ENCODE data around the gene SPOCK2. TPM values are rescaled to one million over a fixed set of nuclear protein-coding genes. Genes with fewer than 3 reads are reported as not detected.

The SPOCK2 gene
- total and polyA plus RNA-seq, 2 of the 13 experiments (the other 11 are each of a cell fraction or from before 2014, with no cell fraction given): 8.6 to 30.6 TPM

- TF ChIP-seq, protein P1, sequence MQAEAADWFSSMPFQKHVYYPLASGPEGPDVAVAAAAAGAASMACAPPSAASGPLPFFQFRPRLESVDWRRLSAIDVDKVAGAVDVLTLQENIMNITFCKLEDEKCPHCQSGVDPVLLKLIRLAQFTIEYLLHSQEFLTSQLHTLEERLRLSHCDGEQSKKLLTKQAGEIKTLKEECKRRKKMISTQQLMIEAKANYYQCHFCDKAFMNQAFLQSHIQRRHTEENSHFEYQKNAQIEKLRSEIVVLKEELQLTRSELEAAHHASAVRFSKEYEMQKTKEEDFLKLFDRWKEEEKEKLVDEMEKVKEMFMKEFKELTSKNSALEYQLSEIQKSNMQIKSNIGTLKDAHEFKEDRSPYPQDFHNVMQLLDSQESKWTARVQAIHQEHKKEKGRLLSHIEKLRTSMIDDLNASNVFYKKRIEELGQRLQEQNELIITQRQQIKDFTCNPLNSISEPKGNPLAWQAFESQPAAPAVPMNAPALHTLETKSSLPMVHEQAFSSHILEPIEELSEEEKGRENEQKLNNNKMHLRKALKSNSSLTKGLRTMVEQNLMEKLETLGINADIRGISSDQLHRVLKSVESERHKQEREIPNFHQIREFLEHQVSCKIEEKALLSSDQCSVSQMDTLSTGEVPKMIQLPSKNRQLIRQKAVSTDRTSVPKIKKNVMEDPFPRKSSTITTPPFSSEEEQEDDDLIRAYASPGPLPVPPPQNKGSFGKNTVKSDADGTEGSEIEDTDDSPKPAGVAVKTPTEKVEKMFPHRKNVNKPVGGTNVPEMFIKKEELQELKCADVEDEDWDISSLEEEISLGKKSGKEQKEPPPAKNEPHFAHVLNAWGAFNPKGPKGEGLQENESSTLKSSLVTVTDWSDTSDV (CRISPR knock-in tag; IDR thresholded peaks at IDR 0.05): no peak
- TF ChIP-seq, protein P2, sequence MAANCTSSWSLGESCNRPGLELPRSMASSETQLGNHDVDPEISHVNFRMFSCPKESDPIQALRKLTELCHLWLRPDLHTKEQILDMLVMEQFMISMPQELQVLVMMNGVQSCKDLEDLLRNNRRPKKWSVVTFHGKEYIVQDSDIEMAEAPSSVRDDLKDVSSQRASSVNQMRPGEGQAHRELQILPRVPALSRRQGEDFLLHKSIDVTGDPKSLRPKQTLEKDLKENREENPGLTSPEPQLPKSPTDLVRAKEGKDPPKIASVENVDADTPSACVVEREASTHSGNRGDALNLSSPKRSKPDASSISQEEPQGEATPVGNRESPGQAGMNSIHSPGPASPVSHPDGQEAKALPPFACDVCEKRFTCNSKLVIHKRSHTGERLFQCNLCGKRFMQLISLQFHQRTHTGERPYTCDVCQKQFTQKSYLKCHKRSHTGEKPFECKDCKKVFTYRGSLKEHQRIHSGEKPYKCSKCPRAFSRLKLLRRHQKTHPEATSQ (CRISPR knock-in tag; IDR thresholded peaks at IDR 0.05; ENCODE audit: borderline replicate concordance): no peak
- 0 out of 2 replicates have a peak, but pooled peaks have one; percentile 36 for TF ChIP-seq POLR2G (IDR thresholded peaks at IDR 0.05; ENCODE audit: low read depth, low read length)
- peak; percentile 76; the same call in 1 of the 2 replicates for TF ChIP-seq ZSCAN31 (CRISPR knock-in tag; IDR thresholded peaks at IDR 0.05; ENCODE audit: low read depth)
- no peak for TF ChIP-seq ZNF17 (CRISPR knock-in tag; IDR thresholded peaks at IDR 0.05)
- no peak for TF ChIP-seq HNRNPK (IDR thresholded peaks at IDR 0.05; ENCODE audit: low read depth, low read length, poor library complexity, severe bottlenecking)
- TF ChIP-seq ZNF780A (CRISPR knock-in tag; IDR thresholded peaks at IDR 0.05): no peak; the same call in 1 of the 2 replicates
- no peak for TF ChIP-seq TERF1 (CRISPR knock-in tag; IDR thresholded peaks at IDR 0.05)
- no peak for TF ChIP-seq ZNF260 (CRISPR knock-in tag; IDR thresholded peaks at IDR 0.05; ENCODE audit: borderline replicate concordance, low read depth)
- no peak for TF ChIP-seq HCFC1 (IDR thresholded peaks at IDR 0.05; ENCODE audit: low read depth, low read length)
- TF ChIP-seq ARHGAP35 (CRISPR knock-in tag; IDR thresholded peaks at IDR 0.05; ENCODE audit: borderline replicate concordance): no peak
- TF ChIP-seq ZNF704 (CRISPR knock-in tag; IDR thresholded peaks at IDR 0.05; ENCODE audit: borderline replicate concordance): no peak
- TF ChIP-seq HOXA5 (CRISPR knock-in tag; IDR thresholded peaks at IDR 0.05): no peak
- peak; percentile 64; the same call in 1 of the 2 replicates for TF ChIP-seq GATA4 (IDR thresholded peaks at IDR 0.05; ENCODE audit: borderline replicate concordance, low read depth)
- peak; percentile 60; the same call in 1 of the 2 replicates for TF ChIP-seq ATF1 (CRISPR knock-in tag; IDR thresholded peaks at IDR 0.05)
- no peak for TF ChIP-seq YEATS4 (CRISPR knock-in tag; IDR thresholded peaks at IDR 0.05; ENCODE audit: borderline replicate concordance)
- no peak for TF ChIP-seq ZBTB26 (CRISPR knock-in tag; IDR thresholded peaks at IDR 0.05; ENCODE audit: borderline replicate concordance)
- TF ChIP-seq, protein P3, sequence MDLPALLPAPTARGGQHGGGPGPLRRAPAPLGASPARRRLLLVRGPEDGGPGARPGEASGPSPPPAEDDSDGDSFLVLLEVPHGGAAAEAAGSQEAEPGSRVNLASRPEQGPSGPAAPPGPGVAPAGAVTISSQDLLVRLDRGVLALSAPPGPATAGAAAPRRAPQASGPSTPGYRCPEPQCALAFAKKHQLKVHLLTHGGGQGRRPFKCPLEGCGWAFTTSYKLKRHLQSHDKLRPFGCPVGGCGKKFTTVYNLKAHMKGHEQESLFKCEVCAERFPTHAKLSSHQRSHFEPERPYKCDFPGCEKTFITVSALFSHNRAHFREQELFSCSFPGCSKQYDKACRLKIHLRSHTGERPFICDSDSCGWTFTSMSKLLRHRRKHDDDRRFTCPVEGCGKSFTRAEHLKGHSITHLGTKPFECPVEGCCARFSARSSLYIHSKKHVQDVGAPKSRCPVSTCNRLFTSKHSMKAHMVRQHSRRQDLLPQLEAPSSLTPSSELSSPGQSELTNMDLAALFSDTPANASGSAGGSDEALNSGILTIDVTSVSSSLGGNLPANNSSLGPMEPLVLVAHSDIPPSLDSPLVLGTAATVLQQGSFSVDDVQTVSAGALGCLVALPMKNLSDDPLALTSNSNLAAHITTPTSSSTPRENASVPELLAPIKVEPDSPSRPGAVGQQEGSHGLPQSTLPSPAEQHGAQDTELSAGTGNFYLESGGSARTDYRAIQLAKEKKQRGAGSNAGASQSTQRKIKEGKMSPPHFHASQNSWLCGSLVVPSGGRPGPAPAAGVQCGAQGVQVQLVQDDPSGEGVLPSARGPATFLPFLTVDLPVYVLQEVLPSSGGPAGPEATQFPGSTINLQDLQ (CRISPR knock-in tag; IDR thresholded peaks at IDR 0.05): no peak
These were observed 10.0 kb upstream of the SPOCK2 start (continued) for GRCh38 chr10:72098301-72098835.

Data from HepG2 (cell line).